Small intestine (tissue), 7 donors: ENCODE measurements around the gene SNRK. TPM values are rescaled to one million over a fixed set of nuclear protein-coding genes. Genes with fewer than 3 reads are reported as not detected.

Experiments used
- DNase-seq, 2 donors: peaks; one replicate each; pipeline versions ENCODE4 v3.0.0 to v3.0.0-alpha.2; 2013
- FAIRE-seq: peaks from 2 replicates; lab custom pipeline; 2012; peaks lifted over from hg19 to GRCh38; lab: Jason Lieb, UNC
- H3K27ac ChIP-seq, 3 donors: one replicate each; pipeline ENCODE4 v1.5.1; 2013; ENCODE audit warnings: low read length in 2 of 3, mild to moderate bottlenecking in 2 of 3, control low read depth in 1 of 3, inconsistent platforms in 1 of 3, low read depth in 1 of 3, moderate library complexity in 1 of 3
- H3K27me3 ChIP-seq, 3 donors: one replicate each; pipeline ENCODE4 v1.6.1; 2013; ENCODE audit warnings: low read length in 3 of 3, inconsistent platforms in 1 of 3; ENCODE audit not compliant: control insufficient read depth in 3 of 3, insufficient read depth in 3 of 3
- H3K36me3 ChIP-seq, 3 donors: one replicate each; pipeline ENCODE4 v1.6.1; 2013; ENCODE audit warnings: low read length in 3 of 3, inconsistent platforms in 1 of 3, low read depth in 1 of 3, mild to moderate bottlenecking in 1 of 3, moderate library complexity in 1 of 3; ENCODE audit not compliant: control insufficient read depth in 3 of 3, insufficient read depth in 2 of 3
- H3K4me1 ChIP-seq, 3 donors: one replicate each; pipeline ENCODE4 v1.6.1; 2013; ENCODE audit warnings: low read length in 2 of 3, inconsistent platforms in 1 of 3, low read depth in 1 of 3, mild to moderate bottlenecking in 1 of 3, moderate library complexity in 1 of 3; ENCODE audit not compliant: control insufficient read depth in 3 of 3, insufficient read depth in 2 of 3
- H3K4me3 ChIP-seq, 3 donors: one replicate each; pipeline ENCODE4 v1.5.1; 2013; ENCODE audit warnings: low read length in 3 of 3, control low read depth in 1 of 3, inconsistent platforms in 1 of 3, low read depth in 1 of 3, mild to moderate bottlenecking in 1 of 3, moderate library complexity in 1 of 3
- H3K9me3 ChIP-seq, 2 donors: one replicate each; pipeline ENCODE4 v1.6.1; 2013; ENCODE audit warnings: low read depth in 1 of 2, low read length in 1 of 2; ENCODE audit not compliant: control insufficient read depth in 2 of 2, insufficient read depth in 1 of 2
- WGBS, 3 donors: extraction: QIAGEN DNeasy Blood & Tissue Kit; methylation state at CpG; one replicate each; pipeline ENCODE4 v1.1.7; 2013; 5-methylcytosine and 5-hydroxymethylcytosine counted together
- polyA plus RNA-seq, 4 donors: library from polyadenylated mRNA; stranded (reverse) in 3 of 4; unstranded in 1 of 4; fragments of 200-250 nt in 3 of 4; fragments of 120-200 nt in 1 of 4; gene quantifications; one replicate each; pipeline versions ENCODE4 v1.2.1 to v1.2.3, GENCODE V29; 2013
- donor health status: healthy with polysubstance abuse.
- donor health status: control.
- donor health status: control.
- donor health status: Bipolar disorder and iron deficiency.
- donor health status: healthy.

Gene SNRK
- polyA plus RNA-seq, 4 donors: 14.9 to 27.5 (median 17.3) TPM

GRCh38 chr3:43394041-43394554 is 107.8 kb downstream of the SNRK start:
- Histone ChIP-seq H3K9me3 (no peaks in the 10 kb centered on the region), H3K36me3 (no peaks in the 10 kb centered on the region), H3K4me1 (peaks cover 0 to 11% (median 0%) of the 10 kb centered on the region in 3 donors), H3K27ac (peak overlapping the region in 1 of 3 donors; percentile 71), H3K4me3 (no peak overlapping the region), H3K27me3 (no peaks in the 10 kb centered on the region)
- FAIRE-seq (no peak), DNase-seq (peak in 1 of 2 donors; percentile 13)
- 35 to 74% (median 49%) methylated on average over 2 of the region's 2 CpGs for WGBS, 3 donors

- H3K27me3 ChIP-seq: no peaks in the 10 kb centered on the region
- 81 to 90% (median 84%) methylated on average over 6 of the region's 6 CpGs for WGBS, 3 donors
- DNase-seq (no peak), FAIRE-seq (no peak)
- H3K36me3 ChIP-seq: no peaks in the 10 kb centered on the region
- peaks cover 0 to 2% (median 0%) of the 10 kb centered on the region in 3 donors for H3K4me1 ChIP-seq
- H3K27ac ChIP-seq: no peak overlapping the region
- H3K4me3 ChIP-seq: no peak overlapping the region
- H3K9me3 ChIP-seq: no peaks in the 10 kb centered on the region
These were observed 112.7 kb downstream of the SNRK start for GRCh38 chr3:43399034-43399433.

GRCh38 chr3:43400167-43400566 is 113.8 kb downstream of the SNRK start:
- H3K4me1 ChIP-seq: no peaks in the 10 kb centered on the region
- no peak overlapping the region for H3K27ac ChIP-seq
- DNase-seq (no peak), FAIRE-seq (no peak)
- H3K4me3 ChIP-seq: no peak overlapping the region
- no peaks in the 10 kb centered on the region for H3K9me3 ChIP-seq
- WGBS, 3 donors: 63 to 71% (median 68%) methylated on average over 1 of the region's 1 CpG
- H3K27me3 ChIP-seq: no peaks in the 10 kb centered on the region
- no peaks in the 10 kb centered on the region for H3K36me3 ChIP-seq

Other genes starting within 250 kb of the SNRK start
- gene POMGNT2, start 180.5 kb upstream of the SNRK start, polyA plus RNA-seq: 10 to 100 TPM in 1 of 4 donors, 1 to 10 TPM in 3; 1.3 to 10.6 (median 4.7) TPM